Vagina (tissue), 2 donors: ENCODE results near the gene ABAT. TPM values are rescaled to one million over a fixed set of nuclear protein-coding genes. Genes with fewer than 3 reads are reported as not detected.

Experiments used
- DNase-seq, 2 donors: peaks; one replicate each; pipeline ENCODE4 v3.0.0-alpha.2; 2017; ENCODE audit errors: extremely low spot score in 2 of 2
- H3K27ac ChIP-seq: fragments of 200-600 bp; sonication (generic); one replicate; pipeline ENCODE4 v1.5.1; 2019
- H3K27me3 ChIP-seq: fragments of 200-600 bp; sonication (generic); one replicate; pipeline ENCODE4 v1.5.1; 2019
- H3K36me3 ChIP-seq, 2 donors: fragments of 200-600 bp; sonication (generic); one replicate each; pipeline ENCODE4 v1.5.1; 2017 to 2019
- H3K4me1 ChIP-seq: fragments of 200-600 bp; sonication (generic); one replicate; pipeline ENCODE4 v1.5.1; 2019
- H3K4me3 ChIP-seq, 2 donors: fragments of 200-600 bp; sonication (generic); 1 replicate in 1 of 2; 2 replicates in 1 of 2; pipeline ENCODE4 v1.5.1; 2016 to 2019
- H3K9me3 ChIP-seq: fragments of 200-600 bp; sonication (generic); one replicate; pipeline ENCODE4 v1.5.1; 2019
- CTCF ChIP-seq, 3 experiments: fragments of 450-650 bp in 2 of 3; fragments of 200-600 bp in 1 of 3; sonication (generic) in 1 of 3; IDR thresholded peaks; one replicate each; pipeline ENCODE4 v1.5.1; 2017 to 2019; ENCODE audit warnings: antibody characterized with exemption in 3 of 3, mild to moderate bottlenecking in 2 of 3, moderate library complexity in 2 of 3
- POLR2A ChIP-seq, 2 donors: fragments of 450-650 bp; IDR thresholded peaks; one replicate each; pipeline ENCODE4 v1.6.1; 2017; ENCODE audit warnings: antibody characterized with exemption in 2 of 2, mild to moderate bottlenecking in 2 of 2, moderate library complexity in 2 of 2
- POLR2AphosphoS5 ChIP-seq, 2 donors: sonication (generic); formaldehyde crosslinking; IDR thresholded peaks; one replicate each; pipeline ENCODE4 v1.9.0; 2017; ENCODE audit warnings: antibody characterized with exemption in 2 of 2, mild to moderate bottlenecking in 2 of 2, low read depth in 1 of 2; ENCODE audit not compliant: insufficient read depth in 1 of 2
- intact Hi-C: fragments of 100-400 bp; cut with DNase I; formaldehyde crosslinking; loops from one replicate; pipeline ENCODE4 v1.15.1; 2023
- total RNA-seq: library from RNA; depleted of rRNA; stranded (reverse); fragments of >200 nt; gene quantifications from one replicate; pipeline ENCODE4 v1.2.3, GENCODE V29; 2016

ABAT gene
- total RNA-seq, 1 donor from 2014 or later = 3.9 TPM

- Histone ChIP-seq H3K4me3 (no peak overlapping the region), H3K27ac (no peak overlapping the region), H3K36me3 (peaks cover 0 to 7% of the 10 kb centered on the region in 2 donors), H3K4me1 (no peaks in the 10 kb centered on the region), H3K27me3 (no peaks in the 10 kb centered on the region), H3K9me3 (no peaks in the 10 kb centered on the region)
- intact Hi-C loops = loop anchor here (10.0 kb wide), 1 partner anchor 127 kb away; the partner anchor contains the start of genes PMM2 and TMEM186
- TF ChIP-seq CTCF (IDR thresholded peaks at IDR 0.05) (no peak), POLR2A (IDR thresholded peaks at IDR 0.05) (no peak), POLR2AphosphoS5 (IDR thresholded peaks at IDR 0.05; ENCODE audit: insufficient read depth in 1 of 2, low read depth in 1 of 2) (no peak)
- DNase-seq = no peak
These were observed 6.9 kb upstream of the ABAT start for GRCh38 chr16:8667492-8667891.

- intact Hi-C loops = loop anchor here (10.0 kb wide), 1 partner anchor 127 kb away; the partner anchor contains the start of genes PMM2 and TMEM186
- no peaks in the 10 kb centered on the region for H3K27me3 ChIP-seq
- H3K4me3 ChIP-seq = no peak overlapping the region
- H3K27ac ChIP-seq = no peak overlapping the region
- H3K9me3 ChIP-seq = no peaks in the 10 kb centered on the region
- DNase-seq = no peak
- peaks cover 0 to 7% of the 10 kb centered on the region in 2 donors for H3K36me3 ChIP-seq
- no peaks in the 10 kb centered on the region for H3K4me1 ChIP-seq
- TF ChIP-seq CTCF (IDR thresholded peaks at IDR 0.05) (no peak), POLR2AphosphoS5 (IDR thresholded peaks at IDR 0.05; ENCODE audit: insufficient read depth in 1 of 2, low read depth in 1 of 2) (no peak), POLR2A (IDR thresholded peaks at IDR 0.05) (no peak)
These were observed 6.3 kb upstream of the ABAT start for GRCh38 chr16:8668113-8668512.

GRCh38 chr16:8669481-8669880 lies 4.9 kb upstream of the ABAT start:
- intact Hi-C loops = loop anchor here (10.0 kb wide), 1 partner anchor 125 kb away; the partner anchor contains the start of genes PMM2 and TMEM186
- Histone ChIP-seq H3K27ac (no peak overlapping the region), H3K36me3 (no peaks in the 10 kb centered on the region), H3K9me3 (no peaks in the 10 kb centered on the region), H3K27me3 (no peaks in the 10 kb centered on the region), H3K4me1 (no peaks in the 10 kb centered on the region), H3K4me3 (no peak overlapping the region)
- TF ChIP-seq POLR2AphosphoS5 (IDR thresholded peaks at IDR 0.05; ENCODE audit: insufficient read depth in 1 of 2, low read depth in 1 of 2) (no peak), CTCF (IDR thresholded peaks at IDR 0.05) (no peak), POLR2A (IDR thresholded peaks at IDR 0.05) (no peak)
- no peak for DNase-seq

GRCh38 chr16:8670014-8670560 lies 4.3 kb upstream of the ABAT start:
- Histone ChIP-seq H3K27ac (no peak overlapping the region), H3K4me1 (peaks cover 6% of the 10 kb centered on the region), H3K36me3 (no peaks in the 10 kb centered on the region), H3K9me3 (no peaks in the 10 kb centered on the region), H3K4me3 (no peak overlapping the region), H3K27me3 (no peaks in the 10 kb centered on the region)
- intact Hi-C loops = no loop called here
- DNase-seq = no peak
- TF ChIP-seq POLR2A (IDR thresholded peaks at IDR 0.05) = no peak
- TF ChIP-seq CTCF (IDR thresholded peaks at IDR 0.05) = no peak
- no peak for TF ChIP-seq POLR2AphosphoS5 (IDR thresholded peaks at IDR 0.05; ENCODE audit: insufficient read depth in 1 of 2, low read depth in 1 of 2)

- TF ChIP-seq POLR2A (IDR thresholded peaks at IDR 0.05) (no peak), POLR2AphosphoS5 (IDR thresholded peaks at IDR 0.05; ENCODE audit: insufficient read depth in 1 of 2, low read depth in 1 of 2) (no peak), CTCF (IDR thresholded peaks at IDR 0.05) (no peak)
- Histone ChIP-seq H3K27me3 (no peaks in the 10 kb centered on the region), H3K27ac (no peak overlapping the region), H3K9me3 (no peaks in the 10 kb centered on the region), H3K4me3 (peak overlapping the region; percentile 56 to 59), H3K4me1 (peaks cover 10% of the 10 kb centered on the region), H3K36me3 (no peaks in the 10 kb centered on the region)
- intact Hi-C loops = no loop called here
- no peak for DNase-seq
These were observed 605 bp upstream of the ABAT start for GRCh38 chr16:8673611-8674412.
